ENCODE measurements around the gene CAMLG. TPM values are rescaled to one million over a fixed set of nuclear protein-coding genes. Genes with fewer than 3 reads are reported as not detected.

The CAMLG gene
- total RNA-seq, 1 donor from 2014 or later: 39.4 TPM

DNA sequence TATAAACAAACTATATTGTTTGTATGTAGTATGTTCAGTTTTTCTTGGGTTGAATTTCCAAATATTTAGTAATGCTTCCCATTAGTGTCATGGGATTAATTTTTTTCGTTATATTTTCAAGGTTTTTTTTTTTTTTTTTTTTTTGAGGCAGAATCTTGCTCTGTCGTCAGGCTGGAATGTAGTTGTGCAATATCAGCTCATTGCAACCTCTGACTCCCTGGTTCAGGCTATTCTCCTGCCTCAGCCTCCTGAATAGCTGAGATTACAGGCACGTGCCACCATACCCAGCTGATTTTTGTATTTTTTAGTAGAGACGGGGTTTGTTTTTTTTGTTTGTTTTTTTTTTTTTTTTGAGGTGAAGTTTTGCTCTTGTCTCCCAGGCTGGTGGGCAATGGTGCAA lies 30.9 kb downstream of the CAMLG start:
- no peak overlapping the region for H3K4me3 Mint-ChIP-seq

DNA sequence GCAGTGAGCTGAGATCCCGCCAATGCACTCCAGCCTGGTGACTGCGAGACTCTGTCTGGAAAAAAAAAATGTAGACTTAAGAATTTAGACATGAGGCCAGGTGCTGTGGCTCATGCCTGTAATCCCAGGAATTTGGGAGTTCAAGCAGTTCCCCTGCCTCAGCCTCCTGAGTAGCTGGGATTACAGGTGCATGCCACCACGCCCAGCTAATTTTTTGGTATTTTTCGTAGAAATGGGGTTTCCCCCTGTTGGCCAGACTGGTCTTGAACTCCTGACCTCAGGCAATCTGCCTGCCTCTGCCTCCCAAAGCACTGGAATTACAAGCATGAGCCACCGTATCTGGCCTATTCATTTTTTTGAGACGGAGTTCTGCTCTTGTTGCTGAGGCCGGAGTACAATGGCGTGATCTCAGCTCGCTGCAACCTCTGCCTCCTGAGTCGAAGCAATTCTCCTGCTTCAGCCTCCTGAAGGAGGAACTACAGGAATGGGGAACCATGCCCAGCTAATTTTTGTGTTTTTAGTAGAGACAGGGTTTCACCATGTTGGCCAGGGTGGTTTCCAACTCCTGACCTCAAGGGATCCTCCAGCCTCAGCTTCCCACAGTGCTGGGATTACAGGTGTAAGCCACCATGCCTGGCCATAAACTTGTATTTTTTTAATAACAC lies 34.2 kb downstream of the CAMLG start:
- H3K27me3 Mint-ChIP-seq: no peaks in the 10 kb centered on the region
- DNase-seq (ENCODE audit: extremely low spot score, unreplicated experiment): no peak
- no peak overlapping the region for H3K27ac Mint-ChIP-seq
- H3K36me3 Mint-ChIP-seq: peaks cover 26% of the 10 kb centered on the region
- H3K4me3 Mint-ChIP-seq: no peak overlapping the region
- no peaks in the 10 kb centered on the region for H3K4me1 Mint-ChIP-seq (ENCODE audit: unreplicated experiment)
- TF ChIP-seq, protein P1, sequence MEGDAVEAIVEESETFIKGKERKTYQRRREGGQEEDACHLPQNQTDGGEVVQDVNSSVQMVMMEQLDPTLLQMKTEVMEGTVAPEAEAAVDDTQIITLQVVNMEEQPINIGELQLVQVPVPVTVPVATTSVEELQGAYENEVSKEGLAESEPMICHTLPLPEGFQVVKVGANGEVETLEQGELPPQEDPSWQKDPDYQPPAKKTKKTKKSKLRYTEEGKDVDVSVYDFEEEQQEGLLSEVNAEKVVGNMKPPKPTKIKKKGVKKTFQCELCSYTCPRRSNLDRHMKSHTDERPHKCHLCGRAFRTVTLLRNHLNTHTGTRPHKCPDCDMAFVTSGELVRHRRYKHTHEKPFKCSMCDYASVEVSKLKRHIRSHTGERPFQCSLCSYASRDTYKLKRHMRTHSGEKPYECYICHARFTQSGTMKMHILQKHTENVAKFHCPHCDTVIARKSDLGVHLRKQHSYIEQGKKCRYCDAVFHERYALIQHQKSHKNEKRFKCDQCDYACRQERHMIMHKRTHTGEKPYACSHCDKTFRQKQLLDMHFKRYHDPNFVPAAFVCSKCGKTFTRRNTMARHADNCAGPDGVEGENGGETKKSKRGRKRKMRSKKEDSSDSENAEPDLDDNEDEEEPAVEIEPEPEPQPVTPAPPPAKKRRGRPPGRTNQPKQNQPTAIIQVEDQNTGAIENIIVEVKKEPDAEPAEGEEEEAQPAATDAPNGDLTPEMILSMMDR (conservative IDR thresholded peaks at IDR 0.05): no peak
- H3K9me3 Mint-ChIP-seq: no peaks in the 10 kb centered on the region

More for the DNA sequence above, 30.9 kb downstream of the CAMLG start:
- TF ChIP-seq, protein P1 (conservative IDR thresholded peaks at IDR 0.05): no peak
- Mint-ChIP-seq H3K9me3 (no peaks in the 10 kb centered on the region), H3K4me1 (ENCODE audit: unreplicated experiment) (no peaks in the 10 kb centered on the region), H3K27me3 (no peaks in the 10 kb centered on the region), H3K36me3 (peaks cover 19% of the 10 kb centered on the region), H3K27ac (no peak overlapping the region)
- DNase-seq (ENCODE audit: extremely low spot score, unreplicated experiment): no peak

DNA sequence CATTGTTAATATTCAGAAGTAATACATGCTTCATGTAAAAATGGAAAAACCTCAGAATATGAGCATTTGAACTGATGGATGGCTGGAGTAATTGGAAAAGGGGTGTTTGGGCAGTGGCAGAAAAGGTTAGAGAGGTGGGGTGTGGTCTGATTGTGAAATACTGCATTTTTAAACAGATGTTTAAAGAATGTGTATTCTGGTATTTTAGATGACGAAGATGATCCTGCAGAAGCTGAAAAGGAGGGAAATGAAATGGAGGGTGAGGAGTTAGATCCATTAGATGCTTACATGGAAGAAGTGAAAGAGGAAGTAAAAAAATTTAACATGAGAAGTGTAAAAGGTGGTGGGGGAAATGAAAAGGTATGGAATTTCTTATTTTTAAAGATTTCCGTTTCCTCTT lies 39.0 kb downstream of the CAMLG start:
- H3K4me3 Mint-ChIP-seq: no peak overlapping the region
- no peak for DNase-seq (ENCODE audit: extremely low spot score, unreplicated experiment)
- H3K27me3 Mint-ChIP-seq: no peaks in the 10 kb centered on the region
- no peaks in the 10 kb centered on the region for H3K9me3 Mint-ChIP-seq
- no peak overlapping the region for H3K27ac Mint-ChIP-seq
- no peaks in the 10 kb centered on the region for H3K4me1 Mint-ChIP-seq (ENCODE audit: unreplicated experiment)
- TF ChIP-seq, protein P1 (conservative IDR thresholded peaks at IDR 0.05): no peak
- peaks cover 30% of the 10 kb centered on the region for H3K36me3 Mint-ChIP-seq

DNA sequence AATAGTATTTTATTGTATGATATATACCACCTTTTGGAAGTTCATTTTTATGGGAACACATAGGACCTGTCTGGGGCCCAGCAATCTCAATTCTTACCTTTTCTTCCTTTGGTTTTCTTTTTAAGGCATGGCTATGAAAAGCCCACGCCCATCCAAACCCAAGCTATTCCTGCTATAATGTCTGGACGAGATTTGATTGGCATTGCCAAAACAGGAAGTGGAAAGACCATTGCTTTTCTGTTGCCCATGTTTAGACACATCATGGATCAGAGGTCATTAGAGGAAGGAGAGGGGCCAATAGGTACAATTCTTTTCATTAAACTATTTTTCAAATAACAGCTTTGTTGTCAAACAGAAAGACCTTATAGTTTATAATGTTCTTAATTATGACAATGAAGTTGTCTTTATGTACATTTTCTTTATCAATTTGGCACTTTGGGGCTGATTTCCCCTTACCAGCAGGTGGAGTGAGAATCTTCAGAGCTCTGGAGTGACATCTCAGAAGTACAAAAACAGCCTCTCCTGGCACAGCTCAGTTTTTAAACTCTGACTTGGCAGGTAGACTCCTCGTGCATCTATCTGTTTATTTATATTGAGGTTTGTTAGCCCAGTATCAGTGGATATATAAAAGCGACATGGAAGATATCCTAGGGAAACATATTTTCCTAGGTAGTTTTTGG lies 46.0 kb downstream of the CAMLG start:
- Mint-ChIP-seq H3K27ac (no peak overlapping the region), H3K4me3 (no peak overlapping the region), H3K27me3 (no peaks in the 10 kb centered on the region), H3K4me1 (ENCODE audit: unreplicated experiment) (no peaks in the 10 kb centered on the region), H3K36me3 (peaks cover 25% of the 10 kb centered on the region), H3K9me3 (no peaks in the 10 kb centered on the region)
- TF ChIP-seq, protein P1 (conservative IDR thresholded peaks at IDR 0.05): peak; percentile 27
- DNase-seq (ENCODE audit: extremely low spot score, unreplicated experiment): no peak

DNA sequence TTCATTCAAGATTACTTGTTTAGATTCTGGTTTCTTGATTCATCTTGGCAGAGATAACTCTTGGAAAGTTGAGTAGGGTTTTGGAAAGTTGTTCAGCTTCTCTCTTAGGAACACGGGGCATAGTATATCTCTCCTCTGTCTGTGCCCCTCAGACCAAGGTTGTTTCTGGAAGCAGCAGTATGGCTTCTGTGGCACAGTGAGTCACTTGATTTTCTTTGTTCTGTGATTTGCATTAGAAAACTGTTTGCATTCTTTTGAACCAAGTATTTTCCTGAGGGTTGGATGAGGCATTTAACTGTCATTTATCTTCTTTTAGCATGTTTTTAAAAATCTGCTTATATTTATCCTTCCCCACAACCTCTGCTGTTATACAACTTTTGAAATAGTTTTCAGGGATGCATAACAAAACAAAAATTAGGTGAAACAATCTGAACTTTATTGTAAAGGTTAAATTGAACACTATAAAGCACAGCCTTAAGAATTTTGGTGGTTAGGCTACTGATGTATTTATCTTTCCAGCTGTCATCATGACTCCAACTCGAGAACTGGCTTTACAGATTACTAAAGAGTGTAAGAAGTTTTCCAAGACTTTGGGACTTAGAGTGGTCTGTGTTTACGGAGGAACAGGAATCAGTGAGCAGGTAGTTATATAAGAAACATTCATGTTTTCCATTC lies 46.7 kb downstream of the CAMLG start:
- Mint-ChIP-seq H3K4me3 (no peak overlapping the region), H3K9me3 (no peaks in the 10 kb centered on the region), H3K4me1 (ENCODE audit: unreplicated experiment) (no peaks in the 10 kb centered on the region), H3K27me3 (no peaks in the 10 kb centered on the region), H3K27ac (peak overlapping the region; percentile 49), H3K36me3 (peaks cover 32% of the 10 kb centered on the region)
- DNase-seq (ENCODE audit: extremely low spot score, unreplicated experiment): no peak
- TF ChIP-seq, protein P1 (conservative IDR thresholded peaks at IDR 0.05): no peak

Measured in type B pancreatic cell (in vitro differentiated cells).